IMR-90 (cell line): Measurements from ENCODE around the gene PLB1. TPM values are rescaled to one million over a fixed set of nuclear protein-coding genes. Genes with fewer than 3 reads are reported as not detected.
A peak's percentile ranks its signal among the peaks of the same experiment; 100 is the strongest.

Source experiments
- ATAC-seq: fragments of 200-7000 bp; cut with Tn5 transposase; 2 replicates; pipeline ENCODE4 v1.9.1; 2020; ENCODE audit warnings: low read depth, mild to moderate bottlenecking, moderate library complexity
- BruUV-seq: library from RNA; stranded (reverse); fragments of 400-500 nt; replicated peaks from 2 replicates; lab custom pipeline; 2021; lab: Mats Ljungman, UMichigan
- CTCF ChIA-PET: fragments of 300-600 bp; formaldehyde crosslinking; extraction: SDS; loops from one replicate; lab custom pipeline; 2021; ENCODE audit warnings: antibody characterized with exemption; lab: Yijun Ruan, JAX
- POLR2A ChIA-PET: fragments of 300-600 bp; sonication (Branson Sonifier 250); formaldehyde crosslinking; loops from one replicate; lab custom pipeline; 2022; ENCODE audit warnings: antibody characterized with exemption; ENCODE audit not compliant: unreplicated experiment; lab: Charles Lee
- DNase-seq: peaks from one replicate; pipeline ENCODE4 v3.0.0; 2013
- H2AFZ ChIP-seq: replicated peaks from 2 replicates; pipeline ENCODE3; 2013; ENCODE audit warnings: low read length, mild to moderate bottlenecking; ENCODE audit not compliant: poor library complexity
- H2AK5ac ChIP-seq: 2 replicates; pipeline ENCODE4 v1.6.1; 2013; ENCODE audit warnings: low read depth, low read length, inconsistent platforms
- H2AK9ac ChIP-seq: replicated peaks from 2 replicates; pipeline ENCODE3; 2013; ENCODE audit warnings: mild to moderate bottlenecking, low read depth, low read length, moderate library complexity; ENCODE audit not compliant: poor library complexity
- H2BK120ac ChIP-seq: 2 replicates; pipeline ENCODE4 v1.6.1; 2013; ENCODE audit warnings: low read depth, low read length, inconsistent platforms
- H2BK15ac ChIP-seq: 3 replicates; pipeline ENCODE4 v1.6.1; 2013; ENCODE audit warnings: low read depth, low read length, inconsistent platforms
- H2BK20ac ChIP-seq: 2 replicates; pipeline ENCODE4 v1.6.1; 2013; ENCODE audit warnings: low read depth, mild to moderate bottlenecking, inconsistent platforms, low read length, moderate library complexity
- H2BK5ac ChIP-seq: 2 replicates; pipeline ENCODE4 v1.6.1; 2013; ENCODE audit warnings: mild to moderate bottlenecking, low read depth, low read length, inconsistent platforms; ENCODE audit not compliant: poor library complexity, severe bottlenecking
- H3K14ac ChIP-seq: replicated peaks from 2 replicates; pipeline ENCODE4 v1.6.1; 2013; ENCODE audit warnings: low read depth, low read length, inconsistent platforms
- H3K18ac ChIP-seq: 2 replicates; pipeline ENCODE4 v1.6.1; 2013; ENCODE audit warnings: low read depth, low read length, control low read depth
- H3K23ac ChIP-seq: 2 replicates; pipeline ENCODE4 v1.6.1; 2013; ENCODE audit warnings: low read depth, low read length, inconsistent platforms
- H3K27ac ChIP-seq: 2 replicates; pipeline ENCODE4 v1.5.1; 2013; ENCODE audit warnings: mild to moderate bottlenecking, control low read depth, low read length; ENCODE audit not compliant: insufficient read depth
- H3K27me3 ChIP-seq: 2 replicates; pipeline ENCODE4 v1.6.1; 2013; ENCODE audit warnings: low read length; ENCODE audit not compliant: control insufficient read depth, insufficient read depth
- H3K36me3 ChIP-seq: 2 replicates; pipeline ENCODE4 v1.6.1; 2013; ENCODE audit warnings: low read length, mixed read lengths; ENCODE audit not compliant: control insufficient read depth, insufficient read depth
- H3K4ac ChIP-seq: 2 replicates; pipeline ENCODE4 v1.6.1; 2013; ENCODE audit warnings: low read depth, low read length, inconsistent platforms
- H3K4me1 ChIP-seq: 2 replicates; pipeline ENCODE4 v1.6.1; 2013; ENCODE audit warnings: low read length, mixed read lengths; ENCODE audit not compliant: control insufficient read depth, insufficient read depth
- H3K4me2 ChIP-seq: 2 replicates; pipeline ENCODE4 v1.6.1; 2013; ENCODE audit warnings: low read depth, mild to moderate bottlenecking, control low read depth, low read length, moderate library complexity
- H3K4me3 ChIP-seq: 2 replicates; pipeline ENCODE4 v1.5.1; 2013; ENCODE audit warnings: low read depth, mild to moderate bottlenecking, control low read depth, low read length, moderate library complexity; ENCODE audit not compliant: insufficient read depth
- H3K56ac ChIP-seq: 2 replicates; pipeline ENCODE4 v1.6.1; 2013; ENCODE audit warnings: low read length, inconsistent platforms; ENCODE audit not compliant: insufficient read depth; ENCODE audit errors: extremely low read depth
- H3K79me1 ChIP-seq, 2 experiments: 2 replicates each; pipeline ENCODE4 v1.6.1; 2013; ENCODE audit warnings: low read length in 2 of 2, inconsistent platforms in 1 of 2, low read depth in 1 of 2
- H3K9ac ChIP-seq: 2 replicates; pipeline ENCODE4 v1.6.1; 2013; ENCODE audit warnings: low read depth, low read length, control low read depth
- H3K9me1 ChIP-seq: 2 replicates; pipeline ENCODE4 v1.6.1; 2013; ENCODE audit warnings: low read length, inconsistent platforms; ENCODE audit not compliant: insufficient read depth
- H3K9me3 ChIP-seq: 2 replicates; pipeline ENCODE4 v1.6.1; 2013; ENCODE audit warnings: low read length; ENCODE audit not compliant: control insufficient read depth, insufficient read depth
- H4K20me1 ChIP-seq: 2 replicates; pipeline ENCODE4 v1.6.1; 2013; ENCODE audit warnings: low read length, inconsistent platforms; ENCODE audit not compliant: insufficient read depth
- H4K5ac ChIP-seq: 2 replicates; pipeline ENCODE4 v1.6.1; 2013; ENCODE audit warnings: mild to moderate bottlenecking, low read depth, low read length, control low read depth
- H4K8ac ChIP-seq, 2 experiments: 2 replicates each; pipeline ENCODE4 v1.6.1; 2013; ENCODE audit warnings: low read depth in 2 of 2, low read length in 2 of 2, control low read depth in 1 of 2, inconsistent platforms in 1 of 2
- H4K91ac ChIP-seq: 2 replicates; pipeline ENCODE4 v1.6.1; 2013; ENCODE audit warnings: low read depth, low read length, inconsistent platforms; ENCODE audit not compliant: insufficient read depth
- BHLHE40 ChIP-seq: fragments of 150-350 bp; IDR thresholded peaks from 2 replicates; pipeline ENCODE4 v1.6.1; 2016; ENCODE audit warnings: mild to moderate bottlenecking, low read depth, low read length
- CEBPB ChIP-seq: IDR thresholded peaks from 2 replicates; pipeline ENCODE4 v1.6.1; 2012; ENCODE audit warnings: low read depth, low read length, improper control_type of control experiment
- CHD1 ChIP-seq: IDR thresholded peaks from 2 replicates; pipeline ENCODE4 v1.6.1; 2012; ENCODE audit warnings: low read depth, low read length, improper control_type of control experiment
- FOS ChIP-seq: fragments of 150-350 bp; IDR thresholded peaks from 2 replicates; pipeline ENCODE4 v1.6.1; 2016; ENCODE audit warnings: low read depth, low read length
- MAFK ChIP-seq: IDR thresholded peaks from 2 replicates; pipeline ENCODE4 v1.6.1; 2012; ENCODE audit warnings: low read depth, low read length, improper control_type of control experiment
- MAZ ChIP-seq: IDR thresholded peaks from 2 replicates; pipeline ENCODE4 v1.6.1; 2012; ENCODE audit warnings: low read depth, mild to moderate bottlenecking, low read length, improper control_type of control experiment, moderate library complexity, borderline replicate concordance
- MXI1 ChIP-seq: IDR thresholded peaks from 2 replicates; pipeline ENCODE4 v1.6.1; 2012; ENCODE audit warnings: low read depth, mild to moderate bottlenecking, low read length, moderate library complexity, borderline replicate concordance
- NFE2L2 ChIP-seq: fragments of 150-350 bp; IDR thresholded peaks from 2 replicates; pipeline ENCODE4 v1.6.1; 2016; ENCODE audit warnings: low read depth, mild to moderate bottlenecking, low read length
- POLR2A ChIP-seq: IDR thresholded peaks from 2 replicates; pipeline ENCODE4 v1.6.1; 2012; ENCODE audit warnings: mild to moderate bottlenecking, low read depth, low read length
- RCOR1 ChIP-seq: IDR thresholded peaks from 2 replicates; pipeline ENCODE4 v1.6.1; 2012; ENCODE audit warnings: mild to moderate bottlenecking, low read length, improper control_type of control experiment; ENCODE audit not compliant: insufficient replicate concordance
- RFX5 ChIP-seq: IDR thresholded peaks from 2 replicates; pipeline ENCODE4 v1.8.0; 2012; ENCODE audit warnings: low read depth, mild to moderate bottlenecking, low read length, moderate library complexity
- SMC3 ChIP-seq: fragments of 150-350 bp; IDR thresholded peaks from 2 replicates; pipeline ENCODE4 v1.6.1; 2016; ENCODE audit warnings: low read depth, mild to moderate bottlenecking, antibody characterized with exemption, low read length, moderate library complexity
- WGBS, 2 experiments: methylation state at CpG; one replicate each; pipeline versions ENCODE4 v1.1.5 to v1.1.7; 2013; ENCODE audit warnings: missing lambda C conversion rate in 2 of 2; ENCODE audit not compliant: insufficient read length in 1 of 2; ENCODE audit errors: extremely low coverage in 2 of 2; 5-methylcytosine and 5-hydroxymethylcytosine counted together
- dilution Hi-C: fragments of 300-500 bp; cut with HindIII; formaldehyde crosslinking; loops from one replicate; pipeline ENCODE4 v1.14.3; 2018; ENCODE audit warnings: low sequenced_read_pairs; ENCODE audit not compliant: unreplicated experiment
- in situ Hi-C: fragments of 300-500 bp; cut with MboI; formaldehyde crosslinking; loops from 3 replicates; pipeline ENCODE4 v1.14.3; 2019; ENCODE audit warnings: low sequenced_read_pairs, inconsistent platforms, mixed read lengths
- intact Hi-C: fragments of 100-400 bp; cut with micrococcal nuclease; formaldehyde crosslinking; loops from 2 replicates; pipeline ENCODE4 v1.10.0; 2022
- polyA plus RNA-seq, 3 experiments: library from polyadenylated mRNA; depleted of rRNA; stranded (reverse); fragments of >200 nt; gene quantifications; 2 replicates each; pipeline ENCODE4 v1.2.3, GENCODE V29; 2012; ENCODE audit warnings: low replicate concordance in 1 of 3
- total RNA-seq: library from RNA; depleted of rRNA; stranded (reverse); fragments of >200 nt; gene quantifications from 2 replicates; pipeline ENCODE4 v1.2.3, GENCODE V29; 2012
- TF ChIP-seq, protein P1 (sequence below): fragments of 150-350 bp; IDR thresholded peaks from 2 replicates; pipeline ENCODE4 v1.6.1; 2016; ENCODE audit warnings: low read depth, mild to moderate bottlenecking, low read length, moderate library complexity, borderline replicate concordance
- TF ChIP-seq, protein P2 (sequence below): conservative IDR thresholded peaks from 2 replicates; pipeline ENCODE4 v1.5.1; 2012; ENCODE audit warnings: mild to moderate bottlenecking, low read depth, low read length, improper control_type of control experiment

PLB1 gene
- total and polyA plus RNA-seq, 2 of the 4 experiments (the other 2 are of a cell fraction): 0.74 to 0.90 TPM

DNA sequence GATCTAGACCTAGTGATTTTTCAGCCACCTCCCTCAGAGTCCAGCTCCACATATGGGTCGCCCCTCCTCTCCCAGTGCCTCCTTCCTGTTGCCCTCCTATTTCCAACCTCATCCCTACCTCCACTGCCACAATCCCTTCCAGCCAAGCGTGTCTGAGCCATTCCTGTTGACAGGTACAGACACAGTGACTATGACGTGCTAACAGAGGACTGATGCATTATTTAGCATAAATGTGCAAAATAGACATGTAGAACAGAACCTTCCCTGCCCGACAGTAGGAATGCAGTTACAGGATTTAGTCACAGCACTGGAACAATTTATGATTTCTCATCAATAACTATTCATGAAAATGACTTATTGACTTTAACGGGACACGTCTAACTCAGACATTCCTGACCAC, 171.4 kb downstream of the PLB1 start:
- Histone ChIP-seq H3K4me1 (peaks cover 27% of the 10 kb centered on the region), H4K5ac (no peak overlapping the region), H2AFZ (no peak overlapping the region), H4K91ac (0 out of 2 replicates have a peak overlapping the region, but pooled peaks have one; percentile 31), H3K27ac (no peak overlapping the region), H3K4me2 (no peak overlapping the region), H2BK20ac (peak overlapping the region; percentile 26; the same call in 1 of the 2 replicates), H3K27me3 (no peaks in the 10 kb centered on the region), H3K36me3 (no peaks in the 10 kb centered on the region), H3K9ac (no peak overlapping the region), H3K23ac (no peak overlapping the region), H3K4ac (peak overlapping the region; percentile 40), H2BK120ac (no peak overlapping the region; the same call in 1 of the 2 replicates), H3K9me3 (no peaks in the 10 kb centered on the region), H3K18ac (no peak overlapping the region), H2BK5ac (no peak overlapping the region), H3K14ac (no peak overlapping the region), H2AK9ac (no peak overlapping the region), H3K79me1 (peaks cover 0 to 12% of the 10 kb centered on the region in 2 experiments; a peak in 1 of 4 replicates), H4K20me1 (no peaks in the 10 kb centered on the region), H3K4me3 (no peak overlapping the region), H3K9me1 (peaks cover 16% of the 10 kb centered on the region), H3K56ac (no peak overlapping the region), H2AK5ac (peak overlapping the region; percentile 25; the same call in 1 of the 2 replicates), H4K8ac (no peak overlapping the region; a peak in 1 of 4 replicates), H2BK15ac (peak overlapping the region; percentile 53; the same call in 1 of the 3 replicates)
- intact Hi-C loops (loop anchor here (10.0 kb wide), 1 partner anchor 228 kb away; the partner anchor contains the start of gene WDR43), in situ Hi-C loops (no loop called here), dilution Hi-C loops (no loop called here)
- WGBS, 2 experiments: 100% methylated on average over 3 of the region's 6 CpGs; no CpG with 5 or more reads in 1 of the 2 experiments
- ChIA-PET POLR2A (no interaction called here), CTCF (interaction anchor here (1.0 kb wide), 1 partner anchor 73 kb away, joined by 3 read pairs; no protein-coding TSS in a partner anchor)
- DNase-seq: no peak
- ATAC-seq: no peak
- no peak for TF ChIP-seq BHLHE40
- TF ChIP-seq RFX5: no peak
- TF ChIP-seq SMC3: no peak
- no peak for TF ChIP-seq FOS
- TF ChIP-seq CEBPB: no peak
- TF ChIP-seq, protein P1, sequence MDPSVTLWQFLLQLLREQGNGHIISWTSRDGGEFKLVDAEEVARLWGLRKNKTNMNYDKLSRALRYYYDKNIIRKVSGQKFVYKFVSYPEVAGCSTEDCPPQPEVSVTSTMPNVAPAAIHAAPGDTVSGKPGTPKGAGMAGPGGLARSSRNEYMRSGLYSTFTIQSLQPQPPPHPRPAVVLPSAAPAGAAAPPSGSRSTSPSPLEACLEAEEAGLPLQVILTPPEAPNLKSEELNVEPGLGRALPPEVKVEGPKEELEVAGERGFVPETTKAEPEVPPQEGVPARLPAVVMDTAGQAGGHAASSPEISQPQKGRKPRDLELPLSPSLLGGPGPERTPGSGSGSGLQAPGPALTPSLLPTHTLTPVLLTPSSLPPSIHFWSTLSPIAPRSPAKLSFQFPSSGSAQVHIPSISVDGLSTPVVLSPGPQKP: no peak
- no peak for TF ChIP-seq RCOR1
- no peak for TF ChIP-seq MXI1
- TF ChIP-seq, protein P2, sequence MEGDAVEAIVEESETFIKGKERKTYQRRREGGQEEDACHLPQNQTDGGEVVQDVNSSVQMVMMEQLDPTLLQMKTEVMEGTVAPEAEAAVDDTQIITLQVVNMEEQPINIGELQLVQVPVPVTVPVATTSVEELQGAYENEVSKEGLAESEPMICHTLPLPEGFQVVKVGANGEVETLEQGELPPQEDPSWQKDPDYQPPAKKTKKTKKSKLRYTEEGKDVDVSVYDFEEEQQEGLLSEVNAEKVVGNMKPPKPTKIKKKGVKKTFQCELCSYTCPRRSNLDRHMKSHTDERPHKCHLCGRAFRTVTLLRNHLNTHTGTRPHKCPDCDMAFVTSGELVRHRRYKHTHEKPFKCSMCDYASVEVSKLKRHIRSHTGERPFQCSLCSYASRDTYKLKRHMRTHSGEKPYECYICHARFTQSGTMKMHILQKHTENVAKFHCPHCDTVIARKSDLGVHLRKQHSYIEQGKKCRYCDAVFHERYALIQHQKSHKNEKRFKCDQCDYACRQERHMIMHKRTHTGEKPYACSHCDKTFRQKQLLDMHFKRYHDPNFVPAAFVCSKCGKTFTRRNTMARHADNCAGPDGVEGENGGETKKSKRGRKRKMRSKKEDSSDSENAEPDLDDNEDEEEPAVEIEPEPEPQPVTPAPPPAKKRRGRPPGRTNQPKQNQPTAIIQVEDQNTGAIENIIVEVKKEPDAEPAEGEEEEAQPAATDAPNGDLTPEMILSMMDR: no peak
- no peak for TF ChIP-seq CHD1
- no peak for TF ChIP-seq MAZ
- no peak for TF ChIP-seq MAFK
- TF ChIP-seq POLR2A: no peak
- no peak for TF ChIP-seq NFE2L2
- BruUV-seq: no TSS peak
